SK-N-MC (cell line): ENCODE data around the gene SPATA13.

Experiments used
- EZH2 ChIP-seq: fragments of 200-600 bp; sonication (generic); IDR thresholded peaks from one replicate; pipeline ENCODE4 v1.6.1; 2017; ENCODE audit warnings: antibody characterized with exemption
- FOXP2 ChIP-seq: optimal IDR thresholded peaks from 2 replicates; pipeline ENCODE3; 2011; ENCODE audit warnings: mild to moderate bottlenecking, moderate library complexity; ENCODE audit not compliant: insufficient read depth; ENCODE audit errors: extremely low read length, control extremely low read depth
- POLR2AphosphoS5 ChIP-seq: IDR thresholded peaks from 2 replicates; pipeline ENCODE4 v1.6.1; 2012; ENCODE audit warnings: mild to moderate bottlenecking, low read depth, low read length, borderline replicate concordance

GRCh38 chr13:24203273-24203672 lies 42.8 kb downstream of the SPATA13 start:
- no peak for TF ChIP-seq EZH2
- no peak for TF ChIP-seq POLR2AphosphoS5
- no peak for TF ChIP-seq FOXP2
